Vagina (tissue), 2 donors: ENCODE measurements around the gene SLC34A1. TPM values are rescaled to one million over a fixed set of nuclear protein-coding genes. Genes with fewer than 3 reads are reported as not detected.
A peak's percentile ranks its signal among the peaks of the same experiment; 100 is the strongest.

Experiments used
- DNase-seq, 2 donors: peaks; one replicate each; pipeline ENCODE4 v3.0.0-alpha.2; 2017; ENCODE audit errors: extremely low spot score in 2 of 2
- H3K27ac ChIP-seq: fragments of 200-600 bp; sonication (generic); one replicate; pipeline ENCODE4 v1.5.1; 2019
- H3K27me3 ChIP-seq: fragments of 200-600 bp; sonication (generic); one replicate; pipeline ENCODE4 v1.5.1; 2019
- H3K36me3 ChIP-seq, 2 donors: fragments of 200-600 bp; sonication (generic); one replicate each; pipeline ENCODE4 v1.5.1; 2017 to 2019
- H3K4me1 ChIP-seq: fragments of 200-600 bp; sonication (generic); one replicate; pipeline ENCODE4 v1.5.1; 2019
- H3K4me3 ChIP-seq, 2 donors: fragments of 200-600 bp; sonication (generic); 1 replicate in 1 of 2; 2 replicates in 1 of 2; pipeline ENCODE4 v1.5.1; 2016 to 2019
- H3K9me3 ChIP-seq: fragments of 200-600 bp; sonication (generic); one replicate; pipeline ENCODE4 v1.5.1; 2019
- POLR2A ChIP-seq, 2 donors: fragments of 450-650 bp; IDR thresholded peaks; one replicate each; pipeline ENCODE4 v1.6.1; 2017; ENCODE audit warnings: antibody characterized with exemption in 2 of 2, mild to moderate bottlenecking in 2 of 2, moderate library complexity in 2 of 2
- POLR2AphosphoS5 ChIP-seq, 2 donors: sonication (generic); formaldehyde crosslinking; IDR thresholded peaks; one replicate each; pipeline ENCODE4 v1.9.0; 2017; ENCODE audit warnings: antibody characterized with exemption in 2 of 2, mild to moderate bottlenecking in 2 of 2, low read depth in 1 of 2; ENCODE audit not compliant: insufficient read depth in 1 of 2
- intact Hi-C: fragments of 100-400 bp; cut with DNase I; formaldehyde crosslinking; loops from one replicate; pipeline ENCODE4 v1.15.1; 2023
- total RNA-seq: library from RNA; depleted of rRNA; stranded (reverse); fragments of >200 nt; gene quantifications from one replicate; pipeline ENCODE4 v1.2.3, GENCODE V29; 2016
- TF ChIP-seq, protein P1 (sequence below), 3 experiments: fragments of 450-650 bp in 2 of 3; fragments of 200-600 bp in 1 of 3; sonication (generic) in 1 of 3; IDR thresholded peaks; one replicate each; pipeline ENCODE4 v1.5.1; 2017 to 2019; ENCODE audit warnings: antibody characterized with exemption in 3 of 3, mild to moderate bottlenecking in 2 of 3, moderate library complexity in 2 of 3

The SLC34A1 gene
- total RNA-seq, 1 donor from 2014 or later, result not detected

DNA sequence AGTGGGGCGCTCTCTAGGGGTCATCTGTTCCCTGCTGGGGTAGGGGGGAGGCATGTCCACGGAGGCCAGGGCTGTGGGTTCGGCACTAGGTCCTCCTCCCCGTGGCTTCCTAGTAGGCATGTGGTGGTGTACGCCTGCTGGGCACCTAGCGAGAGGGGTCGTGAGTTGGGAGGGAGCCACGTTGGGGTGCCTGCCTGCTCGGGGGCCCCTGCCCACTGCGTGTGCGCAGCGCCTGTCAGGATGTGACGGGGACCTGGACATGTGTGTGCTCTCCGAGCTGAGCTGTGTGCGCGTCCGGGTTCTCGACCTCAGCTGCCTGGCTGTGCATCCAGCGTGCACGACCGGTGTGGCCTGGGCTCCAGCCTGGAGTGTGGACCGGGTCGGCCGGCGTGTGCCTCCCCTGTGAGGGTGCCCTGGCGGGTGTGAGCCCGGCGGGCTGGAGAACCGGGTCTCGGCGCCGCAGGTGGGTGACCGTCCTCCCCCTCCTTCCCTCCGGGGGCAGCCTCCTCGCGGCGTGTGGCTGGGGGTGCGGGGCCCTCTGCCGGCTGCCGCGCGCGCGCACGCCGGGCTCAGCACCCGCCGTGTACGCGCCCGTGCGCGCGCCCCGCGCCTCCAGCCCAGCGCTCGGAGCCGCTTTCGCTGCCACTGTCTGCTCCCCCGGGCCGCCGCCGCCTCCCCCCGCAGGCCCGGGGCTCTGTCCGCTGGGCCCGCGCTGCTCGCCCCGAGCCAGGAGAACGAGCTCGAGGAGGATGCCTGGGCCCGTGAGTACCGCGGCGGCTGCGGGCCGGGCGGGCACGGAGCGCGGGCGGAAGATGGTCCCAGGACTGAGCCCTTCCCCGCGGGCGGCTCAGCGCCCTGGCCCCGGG lies 62.2 kb downstream of the SLC34A1 start, which contains the start of gene PRR7:
Gene PRR7 (plus strand): TSS at position 615 of the 866 bp plus-strand sequence. CDS start 8,254 bp downstream, outside the sequence.
- Histone ChIP-seq H3K4me1 (peaks cover 36% of the 10 kb centered on the region), H3K9me3 (no peaks in the 10 kb centered on the region), H3K27ac (peak within 1 kb of the TSS; percentile 19), H3K4me3 (peak within 1 kb of the TSS; percentile 50 to 70), H3K27me3 (no peaks in the 10 kb centered on the region), H3K36me3 (peaks cover 0 to 7% of the 10 kb centered on the region in 2 donors)
- intact Hi-C loops, result no loop called here
- DNase-seq, result no peak
- TF ChIP-seq, protein P1, sequence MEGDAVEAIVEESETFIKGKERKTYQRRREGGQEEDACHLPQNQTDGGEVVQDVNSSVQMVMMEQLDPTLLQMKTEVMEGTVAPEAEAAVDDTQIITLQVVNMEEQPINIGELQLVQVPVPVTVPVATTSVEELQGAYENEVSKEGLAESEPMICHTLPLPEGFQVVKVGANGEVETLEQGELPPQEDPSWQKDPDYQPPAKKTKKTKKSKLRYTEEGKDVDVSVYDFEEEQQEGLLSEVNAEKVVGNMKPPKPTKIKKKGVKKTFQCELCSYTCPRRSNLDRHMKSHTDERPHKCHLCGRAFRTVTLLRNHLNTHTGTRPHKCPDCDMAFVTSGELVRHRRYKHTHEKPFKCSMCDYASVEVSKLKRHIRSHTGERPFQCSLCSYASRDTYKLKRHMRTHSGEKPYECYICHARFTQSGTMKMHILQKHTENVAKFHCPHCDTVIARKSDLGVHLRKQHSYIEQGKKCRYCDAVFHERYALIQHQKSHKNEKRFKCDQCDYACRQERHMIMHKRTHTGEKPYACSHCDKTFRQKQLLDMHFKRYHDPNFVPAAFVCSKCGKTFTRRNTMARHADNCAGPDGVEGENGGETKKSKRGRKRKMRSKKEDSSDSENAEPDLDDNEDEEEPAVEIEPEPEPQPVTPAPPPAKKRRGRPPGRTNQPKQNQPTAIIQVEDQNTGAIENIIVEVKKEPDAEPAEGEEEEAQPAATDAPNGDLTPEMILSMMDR (IDR thresholded peaks at IDR 0.05), result no peak
- TF ChIP-seq POLR2AphosphoS5 (IDR thresholded peaks at IDR 0.05; ENCODE audit: insufficient read depth in 1 of 2, low read depth in 1 of 2), result peak in 1 of 2 donors; percentile 32

- H3K27me3 ChIP-seq, result no peaks in the 10 kb centered on the region
- H3K4me1 ChIP-seq, result peaks cover 36% of the 10 kb centered on the region
- H3K36me3 ChIP-seq, result no peaks in the 10 kb centered on the region
- intact Hi-C loops, result no loop called here
- H3K9me3 ChIP-seq, result no peaks in the 10 kb centered on the region
- TF ChIP-seq POLR2A (IDR thresholded peaks at IDR 0.05) (no peak), POLR2AphosphoS5 (IDR thresholded peaks at IDR 0.05; ENCODE audit: insufficient read depth in 1 of 2, low read depth in 1 of 2) (no peak)
- TF ChIP-seq, protein P1 (IDR thresholded peaks at IDR 0.05), result no peak
- H3K4me3 ChIP-seq, result peak overlapping the region; percentile 50 to 70
- no peak for DNase-seq
- peak overlapping the region; percentile 19 for H3K27ac ChIP-seq
These were observed 62.9 kb downstream of the SLC34A1 start for GRCh38 chr5:177447066-177447610.

DNA sequence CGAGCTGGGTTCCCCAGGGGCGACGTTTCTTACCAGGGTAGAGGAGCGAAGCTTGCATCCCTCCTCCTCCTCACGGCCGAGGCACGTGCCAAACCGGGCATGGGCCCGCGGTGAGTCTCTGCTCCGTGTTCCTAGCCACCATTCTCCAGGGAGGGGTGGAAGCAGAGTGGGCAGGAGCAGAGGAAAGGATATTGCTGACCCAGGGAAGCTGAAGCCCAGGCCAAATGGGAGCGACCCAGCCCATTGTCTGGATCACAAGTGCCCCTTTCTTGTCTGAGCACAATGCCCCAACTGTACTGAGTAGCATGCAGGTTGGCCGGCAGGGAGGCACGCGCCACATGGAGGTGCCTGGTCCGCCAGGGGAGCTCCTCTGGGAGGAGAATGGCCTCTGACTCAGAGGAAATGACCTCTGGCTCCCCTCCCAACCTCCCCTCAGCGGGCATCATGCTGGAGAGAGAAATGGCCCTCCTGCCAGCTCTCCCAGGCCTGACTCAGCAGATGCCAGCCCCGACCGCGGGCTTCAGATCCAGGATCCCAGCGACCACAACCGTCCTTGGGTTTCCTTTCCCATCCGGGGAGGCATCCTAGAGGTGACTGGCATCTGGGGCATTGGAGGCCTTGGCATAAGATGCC lies 63.5 kb downstream of the SLC34A1 start:
- H3K4me1 ChIP-seq, result peaks cover 36% of the 10 kb centered on the region
- DNase-seq, result no peak
- peak overlapping the region; percentile 50 to 70 for H3K4me3 ChIP-seq
- H3K27me3 ChIP-seq, result no peaks in the 10 kb centered on the region
- no peaks in the 10 kb centered on the region for H3K36me3 ChIP-seq
- H3K9me3 ChIP-seq, result no peaks in the 10 kb centered on the region
- intact Hi-C loops, result loop anchor here (2.0 kb wide), 1 partner anchor 45 kb away; no protein-coding TSS in a partner anchor
- TF ChIP-seq POLR2AphosphoS5 (IDR thresholded peaks at IDR 0.05; ENCODE audit: insufficient read depth in 1 of 2, low read depth in 1 of 2) (no peak), POLR2A (IDR thresholded peaks at IDR 0.05) (no peak)
- TF ChIP-seq, protein P1 (IDR thresholded peaks at IDR 0.05), result no peak
- H3K27ac ChIP-seq, result peak overlapping the region; percentile 19

Other genes with a start within 250 kb of the SLC34A1 start
- gene RAB24, start 80.7 kb upstream of the SLC34A1 start, total RNA-seq, result 48.6 TPM
- 93.3 TPM for gene PRELID1, start 80.6 kb upstream of the SLC34A1 start, total RNA-seq
- gene MXD3, start 72.5 kb upstream of the SLC34A1 start, total RNA-seq, result 5.4 TPM
- gene LMAN2, start 32.8 kb upstream of the SLC34A1 start, total RNA-seq, result 166 TPM
- 49.1 TPM for gene RGS14, start 26.5 kb upstream of the SLC34A1 start, total RNA-seq
- not detected for gene PFN3, start 16.2 kb downstream of the SLC34A1 start, total RNA-seq
- 5.2 TPM for gene F12, start 25.1 kb downstream of the SLC34A1 start, total RNA-seq
- gene GRK6, start 42.2 kb downstream of the SLC34A1 start, total RNA-seq, result 28.7 TPM
- gene PRR7, start 62.4 kb downstream of the SLC34A1 start, total RNA-seq, result 1.2 TPM
- 69.0 TPM for gene DBN1, start 89.2 kb downstream of the SLC34A1 start, total RNA-seq
- 118 TPM for gene PDLIM7, start 113.2 kb downstream of the SLC34A1 start, total RNA-seq
- 12.0 TPM for gene DOK3, start 125.4 kb downstream of the SLC34A1 start, total RNA-seq
- 125 TPM for gene DDX41, start 132.5 kb downstream of the SLC34A1 start, total RNA-seq
- 72.4 TPM for gene FAM193B, start 170.1 kb downstream of the SLC34A1 start, total RNA-seq
- 83.7 TPM for gene TMED9, start 207.8 kb downstream of the SLC34A1 start, total RNA-seq
- gene B4GALT7, start 215.7 kb downstream of the SLC34A1 start, total RNA-seq, result 19.4 TPM